Activated CD8-positive, alpha-beta memory T cell treated with anti-CD3 and anti-CD28 coated beads, Interleukin-2, amount 50 U/mL, for 4 hours (primary cell): ENCODE results near the gene GRK6.
"Not testable (repeated sequence)": the region's sequence is repeated elsewhere in the genome, so short reads cannot be mapped to it uniquely, and the experiment has no call there.

Experiments used
- DNase-seq: peaks from one replicate; pipeline ENCODE4 v3.0.0-alpha.2; 2020

GRK6 gene

DNA sequence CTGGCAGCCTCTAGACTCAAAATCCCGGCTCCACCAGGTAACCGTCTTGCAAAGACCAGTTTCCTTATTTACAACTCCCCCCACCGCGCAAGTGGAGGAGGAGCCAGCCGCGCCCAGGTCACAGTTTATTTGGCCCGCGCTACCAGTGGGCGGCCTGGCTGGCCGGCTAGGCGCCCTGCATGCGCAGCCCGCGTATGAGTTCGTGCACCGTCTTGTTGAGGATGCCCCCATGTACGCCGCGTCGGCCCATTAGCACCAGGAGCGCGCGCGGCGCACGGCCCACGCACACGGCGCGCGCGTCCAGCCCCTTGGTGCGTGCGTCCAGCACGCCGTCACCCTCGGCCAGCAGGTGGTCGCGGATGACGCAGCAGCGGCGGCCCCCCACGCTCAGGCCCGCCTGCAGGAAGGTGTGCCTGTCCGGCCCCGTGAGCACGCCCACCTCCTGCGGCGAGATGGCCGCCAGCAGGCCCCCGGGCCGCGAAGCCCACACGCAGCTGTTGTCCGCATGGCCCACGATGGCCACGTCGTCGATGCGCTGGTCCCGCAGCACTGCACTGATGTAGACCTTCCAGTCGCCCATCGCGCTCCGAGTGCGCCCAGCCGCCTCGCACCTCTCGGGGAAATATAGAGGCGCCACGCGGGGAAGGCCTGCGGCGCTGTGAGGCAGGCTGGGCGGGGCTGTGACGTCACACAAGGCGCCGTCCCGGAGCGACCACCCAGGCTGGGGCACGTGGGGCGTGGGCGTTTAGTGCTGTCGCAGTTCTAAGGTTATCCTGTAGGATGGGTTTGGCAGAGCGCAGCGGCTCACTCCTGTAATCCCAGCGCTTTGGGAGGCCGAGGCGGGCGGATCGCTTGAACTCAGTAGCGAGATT is 26.2 kb upstream of the GRK6 start, which contains the start of gene PFN3:
TSS of gene PFN3 (minus strand) at position 665 of the 872 bp plus-strand sequence. CDS start at position 580, 85 bp downstream.
- DNase-seq = no peak

- DNase-seq = peak; percentile 62
Measured at GRCh38 chr5:177402271-177403043, 24.0 kb upstream of the GRK6 start.

DNA sequence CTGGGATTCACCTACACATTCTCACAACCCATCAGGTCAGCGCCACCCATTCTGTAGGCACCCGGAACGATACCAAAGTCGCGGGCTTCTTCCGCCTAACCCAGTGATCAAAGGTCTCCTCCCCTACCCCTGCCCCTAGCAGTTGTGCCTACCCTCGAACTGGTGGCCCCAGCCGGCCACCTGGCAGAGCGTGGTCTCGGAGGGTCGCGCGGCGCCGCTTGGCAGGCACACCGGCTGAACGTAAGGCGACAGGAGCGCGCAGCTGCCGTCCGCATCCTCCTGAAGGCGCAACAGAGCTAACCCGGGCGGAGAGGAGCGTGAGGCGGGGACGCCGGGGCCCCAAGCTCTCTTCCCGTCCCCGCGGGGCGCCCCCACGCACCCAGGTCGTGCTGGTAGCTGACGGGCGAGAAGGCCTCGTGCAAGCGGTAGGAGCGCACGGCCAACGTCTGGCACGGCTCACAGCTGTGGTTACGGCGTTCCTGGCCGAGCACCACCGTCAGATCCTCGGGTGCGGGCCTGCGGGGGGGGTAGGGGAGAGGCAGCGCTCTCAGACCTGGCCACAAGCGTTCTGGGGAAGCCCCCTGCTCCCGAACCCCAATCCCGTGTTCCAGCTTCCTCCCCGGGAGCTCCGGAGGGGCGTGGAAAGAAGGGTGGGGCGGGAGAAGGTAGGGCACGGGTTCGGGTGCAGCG is 23.2 kb upstream of the GRK6 start:
- DNase-seq = peak; percentile 56

DNA sequence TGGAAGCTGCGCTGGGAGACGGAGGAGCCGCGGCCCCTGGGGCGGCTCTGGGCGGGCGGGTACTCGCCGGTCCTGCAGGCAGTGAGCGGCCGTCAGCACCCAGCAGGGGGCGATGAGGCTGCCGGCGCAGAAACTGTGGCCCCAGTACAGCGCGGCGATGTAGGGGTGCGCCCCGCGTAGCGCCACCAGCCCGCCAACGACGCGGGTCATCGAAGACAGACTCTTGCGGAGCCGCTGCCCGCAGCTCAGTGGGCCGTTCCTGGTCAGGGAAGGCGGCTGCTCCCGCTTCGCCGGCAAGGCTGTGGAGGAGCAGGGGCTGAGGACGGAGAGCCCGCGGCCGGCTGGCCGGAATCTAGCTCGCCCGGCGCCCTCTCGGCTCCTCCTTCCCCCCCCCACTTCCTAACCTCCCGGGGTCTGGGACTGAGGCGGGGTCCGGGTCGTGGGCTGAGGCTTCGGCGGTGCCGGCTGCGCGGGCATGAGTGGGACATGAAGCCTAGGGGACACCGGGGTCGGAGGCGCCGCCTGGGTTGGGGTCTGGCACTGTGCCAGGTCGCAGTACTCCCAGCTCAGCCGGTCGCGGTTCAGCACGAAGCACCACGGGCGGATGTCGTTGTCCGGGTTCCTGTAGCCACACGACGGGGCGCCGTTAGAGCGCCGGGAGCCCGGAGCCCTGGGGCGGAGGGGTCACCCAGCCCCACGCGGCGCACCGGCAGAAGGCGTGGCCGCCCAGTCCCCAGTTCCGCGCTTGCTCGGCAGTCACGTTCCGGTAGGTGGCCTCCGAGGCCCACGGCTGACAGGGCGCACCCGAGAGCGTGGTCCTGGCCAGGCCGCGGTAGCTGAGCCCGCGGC is 22.5 kb upstream of the GRK6 start:
- DNase-seq = peak; percentile 85

DNA sequence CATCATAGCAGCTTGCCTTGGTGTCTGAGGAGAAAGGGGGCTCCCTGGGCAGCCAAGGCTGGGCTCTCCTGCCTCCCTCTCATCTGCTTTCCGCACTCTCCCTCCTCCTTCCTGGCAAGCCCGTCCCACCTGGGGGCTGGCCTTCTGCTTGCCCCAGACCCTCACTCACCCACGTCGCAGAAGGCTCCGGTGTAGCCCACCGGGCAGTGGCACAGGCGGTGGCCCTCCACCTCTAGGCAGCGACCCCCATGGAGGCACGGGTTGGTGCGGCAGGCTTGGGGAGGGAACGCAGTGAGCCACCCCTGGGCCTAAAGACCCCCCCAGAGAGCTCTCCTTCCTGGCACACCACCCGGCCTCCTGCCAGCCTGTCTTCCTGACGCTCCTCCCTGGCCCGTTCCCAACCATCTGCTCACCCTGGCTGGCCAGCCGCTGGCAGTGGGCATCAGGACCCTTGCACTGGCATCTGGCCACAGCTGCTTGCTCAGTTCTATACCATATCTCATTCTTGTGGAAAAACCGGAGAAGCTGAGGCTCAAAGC is 21.8 kb upstream of the GRK6 start:
- DNase-seq = no peak

- no peak for DNase-seq
Measured at GRCh38 chr5:177405312-177405711, 21.2 kb upstream of the GRK6 start.

DNA sequence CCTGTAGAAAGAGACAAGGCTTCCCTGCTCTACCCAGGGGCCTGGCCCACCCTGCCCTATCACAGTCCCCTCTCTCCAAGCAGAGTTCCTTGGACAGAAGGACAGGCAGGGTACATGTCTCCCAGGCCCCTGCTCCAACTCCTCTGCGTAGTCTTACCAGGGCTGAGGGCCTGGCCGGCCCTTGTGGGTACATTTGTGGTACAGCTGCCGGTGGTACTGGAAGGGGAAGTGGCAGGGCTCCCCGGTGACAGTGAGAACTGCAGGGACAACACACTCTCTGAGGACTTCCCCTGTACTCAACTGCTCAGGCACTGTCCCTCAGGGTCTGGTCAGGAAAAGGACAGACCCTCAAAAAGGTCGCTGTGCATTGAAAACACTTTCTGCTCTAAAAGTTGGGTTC is 20.7 kb upstream of the GRK6 start:
- DNase-seq = no peak

GRCh38 chr5:177409043-177409801 is 17.3 kb upstream of the GRK6 start, which contains the start of gene F12:
Gene F12 (minus strand): TSS chr5:177409564. CDS start chr5:177409527, 37 bp downstream.
- no peak for DNase-seq

- DNase-seq = no peak
Measured at GRCh38 chr5:177410575-177410974, 15.9 kb upstream of the GRK6 start.

DNA sequence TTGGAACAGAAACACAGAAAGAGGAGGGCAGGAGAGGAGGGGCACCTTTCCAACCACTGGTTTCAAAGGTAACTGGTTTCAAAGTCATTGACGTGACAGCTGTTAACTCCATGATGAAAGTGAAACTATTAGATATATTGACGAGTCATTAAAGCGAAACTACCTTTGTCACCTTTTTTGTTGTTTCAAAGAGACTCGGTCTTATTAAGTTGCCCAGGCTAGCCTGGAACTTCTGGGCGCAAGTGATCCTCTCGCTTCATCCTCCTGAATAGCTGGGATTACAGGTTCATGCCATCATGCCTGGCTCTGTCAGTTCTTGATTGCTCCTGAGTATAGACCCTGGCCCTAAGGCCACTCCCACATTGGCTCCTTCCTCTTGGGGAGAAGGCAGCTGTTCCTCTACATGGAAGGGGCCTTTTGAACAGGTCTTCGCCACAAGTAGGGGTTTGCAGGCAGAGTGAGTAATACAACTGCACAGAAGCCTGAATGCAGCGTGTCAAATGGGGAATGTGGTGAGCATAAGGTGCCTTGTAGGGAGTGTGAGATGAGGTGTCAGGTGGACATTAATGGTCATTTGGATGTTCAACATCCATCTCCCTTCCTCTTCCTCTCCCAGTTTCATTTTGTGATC is 13.8 kb upstream of the GRK6 start:
- DNase-seq = no peak

GRCh38 chr5:177414481-177414880 is 12.0 kb upstream of the GRK6 start:
- no peak for DNase-seq

DNA sequence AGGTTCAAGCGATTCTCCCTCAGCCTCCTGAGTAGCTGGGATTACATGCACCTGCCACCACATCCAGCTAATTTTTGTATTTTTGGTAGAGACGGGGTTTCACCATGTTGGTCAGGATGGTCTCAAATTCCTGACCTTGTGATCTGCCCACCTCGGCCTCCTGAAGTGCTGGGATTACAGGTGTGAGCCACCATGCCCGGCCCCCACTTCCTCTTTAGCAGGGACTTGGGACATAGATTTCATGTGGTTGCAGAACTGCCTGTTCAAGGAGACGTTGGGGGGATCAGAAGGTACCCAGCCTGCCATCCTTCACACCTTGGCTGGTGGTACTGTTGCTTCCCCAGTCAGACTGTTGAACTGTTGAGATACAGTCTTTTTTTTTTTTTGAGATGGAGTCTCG is 9.4 kb upstream of the GRK6 start:
- not testable (repeated sequence) for DNase-seq

DNA sequence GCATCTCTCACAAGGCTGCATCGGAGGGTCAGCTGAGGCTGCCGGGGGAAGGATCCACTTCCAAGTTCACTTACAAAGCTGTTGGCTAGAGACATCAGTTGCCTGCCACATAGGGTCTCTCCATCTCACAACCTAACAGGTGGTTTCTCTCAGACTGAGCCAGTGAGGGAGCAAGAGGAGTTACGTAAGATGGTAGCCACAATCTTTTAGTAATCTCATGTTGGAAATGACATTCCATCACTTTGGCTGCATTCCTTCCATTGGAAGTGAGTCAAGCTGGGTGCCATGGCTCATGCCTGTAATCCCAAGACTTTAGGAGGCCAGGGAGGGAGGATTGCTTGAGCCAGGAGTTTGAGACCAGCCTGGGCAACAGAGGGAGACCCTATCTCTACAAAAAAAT is 7.4 kb upstream of the GRK6 start:
- DNase-seq = no peak

DNA sequence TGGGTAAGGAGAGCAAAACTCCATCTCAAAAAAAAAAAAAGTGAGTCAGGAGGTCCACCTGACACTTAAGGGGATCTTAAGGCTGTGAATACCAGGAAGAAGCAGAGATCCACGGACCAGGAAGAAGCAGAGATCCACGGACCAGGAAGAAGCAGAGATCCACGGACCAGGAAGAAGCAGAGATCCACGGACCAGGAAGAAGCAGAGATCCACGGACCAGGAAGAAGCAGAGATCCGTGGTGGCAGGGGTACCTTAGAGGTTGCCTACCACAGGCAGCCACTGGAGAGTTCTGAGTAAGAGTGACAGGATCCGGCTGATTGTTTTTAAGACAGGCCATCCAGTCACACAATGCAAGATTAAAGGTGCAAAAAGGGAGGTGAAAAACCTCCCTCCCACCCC is 6.0 kb upstream of the GRK6 start:
- DNase-seq = not testable (repeated sequence)

DNA sequence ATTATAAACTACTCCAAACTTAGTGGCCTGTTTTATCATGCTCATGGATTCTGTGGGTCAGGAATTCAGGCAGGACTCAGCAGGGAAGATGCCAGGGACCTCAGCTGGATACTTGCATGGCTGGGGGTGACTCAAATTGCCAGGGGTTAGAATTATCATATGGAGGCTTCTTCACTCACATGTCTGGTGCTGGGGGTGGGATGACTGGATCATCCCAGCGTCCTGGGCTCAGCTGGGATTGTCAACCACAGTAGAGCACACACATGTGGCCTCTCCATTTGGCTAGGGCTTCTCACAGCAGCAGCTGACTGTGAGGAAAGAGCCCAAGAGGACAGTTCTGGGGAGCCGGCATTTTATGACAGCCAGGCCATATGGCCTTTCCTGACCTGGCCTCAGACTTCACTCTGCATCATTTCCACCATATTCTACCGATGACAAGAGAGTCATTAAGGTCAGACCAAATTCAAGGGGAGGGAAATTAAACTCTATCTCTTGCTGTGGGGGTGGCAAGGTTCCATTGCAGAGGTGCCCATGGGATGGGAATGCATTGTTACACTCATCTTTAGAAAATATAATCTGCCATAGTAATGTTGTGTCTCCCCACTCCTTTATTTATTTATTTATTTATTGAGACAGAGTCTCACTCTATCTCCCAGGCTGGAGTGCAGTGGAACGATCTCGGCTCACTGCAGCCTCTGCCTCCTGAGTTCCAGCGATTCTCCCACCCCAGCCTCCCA is 5.2 kb upstream of the GRK6 start:
- no peak for DNase-seq

- no peak for DNase-seq
Measured at GRCh38 chr5:177423671-177424070, 2.8 kb upstream of the GRK6 start.

- no peak for DNase-seq
Measured at GRCh38 chr5:177425196-177425800, 1.2 kb upstream of the GRK6 start.

GRCh38 chr5:177425801-177426565 is 493 bp upstream of the GRK6 start:
- peak; percentile 99 for DNase-seq
